Stomach (tissue), 4 donors: Measurements from ENCODE around the gene TMEM106C.

Source experiments
- CTCF ChIP-seq, 7 experiments: fragments of 450-650 bp in 4 of 7; fragments of 200-600 bp in 3 of 7; sonication (generic) in 3 of 7; IDR thresholded peaks; one replicate each; pipeline ENCODE4 v1.5.1; 2016 to 2019; ENCODE audit warnings: antibody characterized with exemption in 7 of 7, control low read depth in 2 of 7, mild to moderate bottlenecking in 1 of 7
- POLR2A ChIP-seq, 4 donors: fragments of 450-650 bp; IDR thresholded peaks; one replicate each; pipeline ENCODE4 v1.6.1; 2016; ENCODE audit warnings: antibody characterized with exemption in 4 of 4, control low read depth in 2 of 4, mild to moderate bottlenecking in 1 of 4, moderate library complexity in 1 of 4

DNA sequence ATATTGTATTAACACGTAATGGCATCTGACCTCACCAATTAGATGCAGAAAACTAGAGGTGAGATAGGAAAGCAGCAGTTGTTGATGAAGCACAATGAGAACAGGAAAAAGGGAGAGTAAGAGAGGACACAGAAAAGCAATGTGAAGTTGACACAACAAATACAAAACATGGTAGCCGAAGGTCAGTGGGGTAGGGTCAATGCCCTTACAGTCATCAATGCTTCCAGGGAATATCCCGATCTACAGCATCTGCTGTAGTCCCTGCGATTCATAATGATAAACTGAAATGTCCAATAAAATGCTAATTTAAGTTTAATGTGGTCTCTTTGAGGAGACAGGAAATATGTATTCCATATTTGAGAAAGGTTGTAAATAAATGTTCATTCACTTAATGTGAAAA lies 43.8 kb downstream of the TMEM106C start:
- TF ChIP-seq CTCF (IDR thresholded peaks at IDR 0.05): no peak
- TF ChIP-seq POLR2A (IDR thresholded peaks at IDR 0.05): no peak
